Tongue (tissue), 2 donors: ENCODE measurements around the gene GMFB. TPM values are rescaled to one million over a fixed set of nuclear protein-coding genes. Genes with fewer than 3 reads are reported as not detected.
"Not testable (repeated sequence)": the region's sequence is repeated elsewhere in the genome, so short reads cannot be mapped to it uniquely, and the experiment has no call there.

ENCODE experiments used
- DNase-seq: peaks from one replicate; pipeline ENCODE4 v3.0.0-alpha.2; 2015
- total RNA-seq: library from RNA; depleted of rRNA; stranded (reverse); fragments of >200 nt; gene quantifications from one replicate; pipeline ENCODE4 v1.2.3, GENCODE V29; 2014

Gene GMFB
- total RNA-seq, 1 donor from 2014 or later, result 84.5 TPM

DNA sequence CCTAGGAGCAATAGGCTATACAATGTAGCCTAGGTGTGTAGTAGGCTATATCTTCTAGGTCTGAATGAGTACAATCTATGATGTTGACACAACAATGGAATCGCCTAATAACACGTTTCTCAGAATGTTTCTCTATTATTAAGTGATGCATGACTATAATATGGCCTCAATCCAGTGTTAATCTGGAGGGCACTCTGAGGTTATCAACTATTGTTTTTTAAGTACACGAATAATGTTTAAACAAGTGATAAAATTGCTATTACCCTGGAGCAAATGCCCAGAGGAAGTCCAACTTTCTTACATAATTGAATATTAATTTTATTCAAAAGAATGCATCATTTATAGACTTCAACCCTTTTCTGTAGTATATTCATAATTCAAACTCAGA, 31.2 kb downstream of the GMFB start:
- DNase-seq, result no peak

DNA sequence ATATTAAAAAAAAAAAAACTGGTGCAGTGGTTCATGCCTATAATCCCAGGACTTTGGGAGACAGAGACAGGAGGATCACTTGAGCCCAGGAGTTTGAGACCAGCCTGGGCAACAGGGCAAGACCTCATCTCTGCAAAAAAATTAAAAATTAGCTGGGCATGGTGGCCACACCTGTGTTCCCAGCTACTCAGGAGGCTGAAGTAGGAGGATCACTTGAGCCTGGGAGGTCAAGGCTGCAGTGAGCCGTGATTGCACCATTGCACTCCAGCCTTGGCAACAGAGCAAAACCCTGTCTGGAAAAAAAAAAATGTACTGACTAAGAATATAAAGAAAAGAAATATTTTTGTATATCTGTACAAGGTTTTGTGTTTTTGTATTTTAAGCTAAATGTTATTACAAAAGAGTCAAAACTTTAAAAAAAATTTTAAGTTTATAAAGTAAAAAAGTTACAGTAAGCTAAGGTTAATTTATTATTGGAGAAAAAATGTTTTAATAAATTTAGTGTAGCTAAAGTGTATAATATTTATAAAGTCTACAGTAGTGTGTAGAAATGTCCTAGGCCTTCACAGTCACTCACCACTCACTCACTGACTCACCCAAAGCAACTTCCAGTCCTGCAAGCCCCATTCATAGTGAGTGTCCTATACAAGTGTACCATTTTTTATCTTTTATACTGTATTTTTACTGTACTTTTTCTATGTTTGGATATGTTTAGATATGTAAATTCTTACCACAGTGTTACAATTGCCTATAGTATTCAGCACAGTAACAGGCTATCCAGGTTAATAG, 31.8 kb downstream of the GMFB start:
- DNase-seq, result not testable (repeated sequence)

DNA sequence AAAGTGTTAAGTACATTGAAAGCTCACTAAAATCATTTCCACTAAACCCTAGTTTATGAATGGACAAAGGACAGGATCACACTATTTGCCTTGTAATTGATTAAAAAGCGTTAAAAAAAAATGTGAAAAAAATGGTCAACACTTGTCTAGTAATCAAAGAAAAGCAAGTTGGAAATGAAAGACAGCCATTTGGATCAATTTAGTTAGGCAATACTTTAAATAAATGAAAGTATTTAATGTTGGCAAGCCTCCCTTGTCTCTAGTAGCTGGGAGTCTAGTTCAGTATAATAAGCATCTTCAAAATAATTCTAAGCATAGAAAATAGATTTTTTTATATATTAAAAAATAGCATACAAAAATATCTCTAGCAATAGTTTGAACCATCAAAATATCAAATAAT, 33.4 kb downstream of the GMFB start:
- DNase-seq, result no peak

- not testable (repeated sequence) for DNase-seq
Measured at GRCh38 chr14:54453990-54454389, 34.8 kb downstream of the GMFB start.

- DNase-seq, result no peak
Measured at GRCh38 chr14:54453252-54453651, 35.5 kb downstream of the GMFB start.

- no peak for DNase-seq
Measured at GRCh38 chr14:54451961-54452360, 36.8 kb downstream of the GMFB start.

- DNase-seq, result no peak
Measured at GRCh38 chr14:54451121-54451601, 37.6 kb downstream of the GMFB start.

- no peak for DNase-seq
Measured at GRCh38 chr14:54450535-54450934, 38.2 kb downstream of the GMFB start.

GRCh38 chr14:54447231-54447692, 41.5 kb downstream of the GMFB start:
- no peak for DNase-seq

- DNase-seq, result peak; percentile 43
Measured at GRCh38 chr14:54446161-54446693, 42.6 kb downstream of the GMFB start.

DNA sequence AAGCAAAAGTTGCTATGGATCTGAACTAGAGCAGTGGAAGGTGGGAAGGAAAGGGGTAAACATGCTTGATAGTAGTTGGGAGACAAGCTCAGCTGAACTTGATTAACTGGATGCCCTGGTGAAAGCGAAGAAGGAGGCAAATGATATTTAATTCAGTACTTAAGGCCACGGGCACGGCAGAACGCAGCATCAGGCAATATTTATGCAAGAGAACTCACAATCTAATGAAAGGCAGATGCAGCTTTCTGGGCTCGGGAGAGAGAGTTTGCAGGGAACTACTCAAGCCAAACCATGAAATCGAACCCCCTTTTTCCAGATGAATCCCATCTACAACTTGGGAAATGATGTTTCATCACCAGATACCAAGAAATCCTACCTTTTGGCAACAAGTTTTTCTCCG, 44.1 kb downstream of the GMFB start:
- peak; percentile 24 for DNase-seq

GRCh38 chr14:54443981-54444380, 44.8 kb downstream of the GMFB start:
- no peak for DNase-seq

DNA sequence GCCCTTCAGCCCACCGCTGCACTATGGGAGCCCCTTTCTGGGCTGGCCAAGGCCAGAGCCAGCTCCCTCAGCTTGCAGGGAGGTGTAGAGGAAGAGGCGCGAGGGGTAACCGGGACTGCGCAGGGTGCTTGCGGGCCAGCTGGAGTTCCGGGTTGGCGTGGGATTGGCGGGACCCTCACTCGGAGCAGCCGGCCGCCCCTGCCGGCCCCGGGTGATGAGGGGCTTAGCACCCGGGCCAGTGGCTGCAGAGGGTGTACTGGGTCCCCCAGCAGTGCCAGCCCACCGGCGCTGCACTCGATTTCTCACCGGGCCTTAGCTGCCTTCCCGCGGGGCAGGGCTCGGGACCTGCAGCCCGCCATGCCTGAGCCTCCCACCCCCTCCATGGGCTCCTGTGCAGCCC, 45.8 kb downstream of the GMFB start:
- DNase-seq, result not testable (repeated sequence)

- peak; percentile 97 for DNase-seq
Measured at GRCh38 chr14:54440873-54441868, 47.6 kb downstream of the GMFB start, which contains the start of gene CNIH1. TSS of gene CNIH1 (minus strand) at chr14:54441374. CDS start at chr14:54441327, 47 bp downstream.

DNA sequence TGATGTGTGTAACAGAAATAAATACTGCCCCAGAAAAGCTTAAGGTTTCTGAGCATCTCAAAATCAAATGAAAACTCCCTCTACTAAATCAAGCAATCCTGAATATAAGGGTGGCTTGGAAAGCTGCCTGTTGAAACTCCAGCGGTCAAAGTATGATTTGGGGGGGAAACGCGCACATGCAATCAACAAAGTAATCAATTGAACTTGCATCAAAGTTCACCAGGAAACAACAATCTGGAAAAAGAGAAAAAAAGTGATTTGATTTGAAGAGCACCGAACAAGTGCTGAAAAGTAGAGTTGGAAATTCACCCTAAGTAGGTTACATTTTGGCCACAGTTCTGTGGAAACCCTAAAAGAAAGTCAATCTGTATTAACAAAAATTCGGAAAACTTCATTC, 48.3 kb downstream of the GMFB start:
- DNase-seq, result peak; percentile 29

GRCh38 chr14:54440037-54440436, 48.7 kb downstream of the GMFB start:
- peak; percentile 9 for DNase-seq

- no peak for DNase-seq
Measured at GRCh38 chr14:54438703-54439102, 50.1 kb downstream of the GMFB start.

DNA sequence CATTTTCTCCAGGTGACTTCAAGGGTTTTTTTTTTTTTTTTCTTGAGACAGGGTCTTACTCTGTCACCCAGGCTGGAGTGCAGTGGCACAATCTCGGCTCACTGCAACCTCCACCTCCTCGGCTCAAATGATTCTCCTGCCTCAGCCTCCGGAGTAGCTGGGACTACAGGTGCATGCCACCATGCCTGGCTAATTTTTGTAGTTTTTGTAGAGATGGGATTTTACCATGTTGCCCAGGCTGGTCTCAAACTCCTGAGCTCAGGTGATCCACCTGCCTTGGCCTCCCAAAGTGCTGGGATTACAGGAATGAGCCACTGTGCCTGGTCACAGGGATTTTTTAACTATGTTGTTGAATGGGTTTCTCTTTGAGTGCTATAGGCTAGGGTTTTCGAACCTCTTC, 50.8 kb downstream of the GMFB start:
- not testable (repeated sequence) for DNase-seq

DNA sequence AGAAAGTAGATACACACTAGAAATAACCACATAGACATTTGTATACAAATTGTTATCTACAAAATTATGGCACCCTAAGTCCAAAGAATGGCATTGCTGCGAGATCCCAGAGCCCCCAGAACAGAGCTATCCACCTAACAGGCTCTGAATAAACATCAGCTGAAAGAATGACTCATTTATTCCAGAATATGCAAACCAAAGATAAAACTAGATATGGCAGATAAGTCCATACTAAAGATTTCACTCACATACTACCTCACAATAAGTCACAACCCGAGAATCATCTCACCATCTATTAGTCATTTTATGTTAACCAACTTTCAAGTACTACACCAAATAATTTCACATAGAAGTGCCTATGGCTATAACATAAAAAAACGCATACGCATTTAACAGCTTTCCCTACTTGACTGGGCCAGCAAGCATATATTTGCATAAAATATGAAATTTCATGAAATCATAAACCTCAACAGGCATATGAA, 53.2 kb downstream of the GMFB start:
- DNase-seq, result no peak

GRCh38 chr14:54428527-54428926, 60.3 kb downstream of the GMFB start:
- DNase-seq, result no peak

DNA sequence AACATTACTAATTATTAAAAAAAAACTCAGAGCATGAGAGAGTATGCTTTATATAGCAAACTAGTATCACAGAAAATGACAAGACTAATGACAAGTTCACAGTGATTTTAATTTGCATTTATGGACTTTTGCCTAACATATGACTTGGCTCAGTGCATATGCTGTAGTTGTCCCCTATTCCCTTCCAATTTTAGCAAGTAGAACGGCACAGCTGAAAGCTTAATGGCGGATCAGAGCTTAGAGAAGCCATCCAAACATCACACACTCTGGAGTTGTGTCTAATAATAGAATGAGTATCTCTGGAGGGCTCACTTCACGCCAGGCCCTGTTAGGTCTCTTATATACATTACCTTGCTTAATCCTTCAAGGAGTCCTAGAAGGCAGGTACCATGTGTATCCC, 60.9 kb downstream of the GMFB start:
- DNase-seq, result peak; percentile 48

GRCh38 chr14:54425537-54426274, 63.1 kb downstream of the GMFB start:
- no peak for DNase-seq
